GM21360 (cell line): Measurements from ENCODE around the gene HOMER2.
"Not testable (repeated sequence)": the region's sequence is repeated elsewhere in the genome, so short reads cannot be mapped to it uniquely, and the experiment has no call there.

Source experiments
- ATAC-seq: cut with Tn5 transposase; IDR thresholded peaks from one replicate; pipeline ENCODE4 v1.9.1; 2021; ENCODE audit warnings: mild to moderate bottlenecking, moderate library complexity; ENCODE audit not compliant: unreplicated experiment

HOMER2 gene

GRCh38 chr15:82952158-82953081 is at the start of gene HOMER2:
Gene HOMER2, minus strand, starts transcription at chr15:82952720. Its CDS starts 185 bp downstream, at chr15:82952535.
- no peak for ATAC-seq

GRCh38 chr15:83000672-83001031 is 48.1 kb upstream of the HOMER2 start:
- not testable (repeated sequence) for ATAC-seq

DNA sequence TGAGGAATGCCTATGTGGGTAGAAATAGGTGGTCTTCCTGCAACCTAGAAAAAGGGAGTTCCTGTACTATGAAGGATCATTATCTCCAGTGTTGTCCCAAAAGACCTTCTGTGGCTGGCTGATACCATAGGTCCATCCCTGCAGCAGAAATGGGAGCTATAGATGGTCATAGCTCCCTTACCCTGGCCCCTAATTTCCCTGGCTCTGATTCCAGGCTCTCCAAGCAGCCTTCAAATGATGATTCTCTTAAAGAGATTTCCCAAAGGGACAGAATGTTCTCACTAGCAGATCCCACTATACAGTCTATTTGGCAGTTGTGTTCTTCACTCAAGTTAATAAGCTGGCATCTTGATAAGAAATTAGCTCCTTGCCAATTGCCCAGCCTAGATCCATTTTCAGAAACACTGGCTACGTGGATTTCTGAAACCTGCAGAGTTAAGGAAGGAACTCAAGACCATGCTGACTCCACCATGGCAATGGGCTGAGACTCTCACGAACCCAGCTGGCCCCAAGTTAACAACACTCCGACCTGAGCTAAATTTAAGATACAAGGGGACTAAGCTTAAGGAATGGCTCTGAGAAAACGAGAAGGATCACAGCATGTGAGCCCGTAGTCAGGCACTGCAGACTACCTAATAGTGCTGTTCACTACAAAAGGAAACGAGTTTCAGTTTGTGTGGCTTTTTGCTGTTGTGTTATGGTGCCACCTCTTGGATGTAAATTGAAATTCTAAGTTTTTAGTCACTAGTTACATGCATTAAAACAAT is 47.6 kb upstream of the HOMER2 start:
- no peak for ATAC-seq

- ATAC-seq, result no peak
Measured at GRCh38 chr15:82999426-82999825, 46.9 kb upstream of the HOMER2 start.

GRCh38 chr15:82995938-82996337 is 43.4 kb upstream of the HOMER2 start:
- ATAC-seq, result no peak

DNA sequence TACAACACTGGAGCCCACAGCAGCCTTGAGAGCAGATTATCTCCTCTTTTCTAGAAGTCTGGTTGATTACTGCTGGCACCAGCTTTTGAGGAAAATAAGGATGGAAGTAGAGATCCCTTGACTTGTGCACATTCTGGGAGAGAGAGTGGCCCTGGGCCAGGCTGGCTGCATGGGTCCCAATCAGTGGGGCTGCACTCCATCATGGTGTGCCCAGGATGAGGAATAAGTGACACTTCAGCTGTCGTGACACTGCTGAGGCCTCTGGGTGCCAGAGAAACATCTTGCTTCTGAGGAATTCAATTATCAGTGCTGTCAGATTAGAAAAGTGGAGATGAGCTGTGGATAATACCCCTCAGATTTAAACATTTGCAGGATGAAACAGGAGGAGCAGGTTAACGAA is 42.6 kb upstream of the HOMER2 start:
- ATAC-seq, result no peak

DNA sequence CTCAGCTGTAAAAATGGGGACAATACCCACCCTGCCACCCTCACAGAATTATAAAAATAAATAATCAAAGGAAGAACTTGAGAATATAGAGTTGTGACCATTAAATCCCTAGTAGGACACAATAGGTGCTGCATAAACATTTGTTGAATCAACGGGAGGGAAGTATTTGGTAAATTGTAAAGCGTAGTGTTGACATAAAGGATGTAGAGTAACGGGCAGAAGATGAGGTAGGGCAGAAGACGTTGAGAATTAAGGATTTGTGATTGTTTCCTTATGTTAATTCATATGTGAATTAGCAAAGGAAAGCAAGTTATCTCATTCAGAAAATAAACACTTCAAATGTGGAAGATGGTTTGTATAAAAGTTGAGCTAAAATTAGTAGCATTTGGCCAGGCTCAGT is 40.6 kb upstream of the HOMER2 start:
- ATAC-seq, result no peak

GRCh38 chr15:82992436-82992998 is 40.0 kb upstream of the HOMER2 start:
- ATAC-seq, result no peak

- ATAC-seq, result peak; percentile 28
Measured at GRCh38 chr15:82986442-82986780, 33.9 kb upstream of the HOMER2 start.

DNA sequence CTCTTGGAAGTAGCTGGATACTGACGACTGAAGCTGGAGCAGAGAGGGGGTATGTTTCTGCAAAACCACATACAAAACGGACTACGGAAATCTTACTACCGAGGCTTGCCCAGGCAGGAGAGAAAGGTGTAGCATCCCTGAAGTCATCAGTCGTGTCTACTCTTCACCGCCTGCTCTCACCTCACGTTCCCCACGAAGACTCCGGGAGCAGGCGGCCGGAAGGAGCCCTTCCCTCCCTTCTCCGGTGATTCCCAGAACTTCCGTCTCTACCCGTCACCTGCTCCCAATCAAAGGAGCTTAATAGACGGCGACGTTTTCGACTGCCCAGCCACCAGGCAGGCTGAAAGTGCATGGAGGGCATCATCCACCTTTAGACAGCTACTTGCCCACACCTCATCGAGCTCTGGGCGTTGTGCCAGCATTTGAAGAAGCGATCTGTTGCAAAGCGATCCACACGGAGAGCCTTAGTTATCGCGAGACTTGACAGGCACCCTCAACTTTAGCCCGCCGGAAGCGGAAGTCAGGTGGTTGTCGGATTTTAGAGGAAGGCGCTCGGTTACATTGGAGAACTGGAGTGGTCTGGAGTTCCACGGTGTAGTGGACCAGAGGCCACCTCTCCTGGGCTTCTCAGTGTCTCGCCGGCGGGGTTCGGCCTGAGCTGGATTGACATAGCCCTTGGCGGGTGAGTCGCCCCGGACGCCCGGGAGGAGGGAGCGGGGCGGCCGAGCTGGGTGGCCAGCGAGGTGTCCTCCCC is 33.3 kb upstream of the HOMER2 start, which contains the start of gene RAMAC:
Gene RAMAC (plus strand): TSS at position 523 of the 754 bp plus-strand sequence. CDS start 2,809 bp downstream, outside the sequence.
- peak; percentile 94 for ATAC-seq

- no peak for ATAC-seq
Measured at GRCh38 chr15:82980981-82981380, 28.5 kb upstream of the HOMER2 start.

DNA sequence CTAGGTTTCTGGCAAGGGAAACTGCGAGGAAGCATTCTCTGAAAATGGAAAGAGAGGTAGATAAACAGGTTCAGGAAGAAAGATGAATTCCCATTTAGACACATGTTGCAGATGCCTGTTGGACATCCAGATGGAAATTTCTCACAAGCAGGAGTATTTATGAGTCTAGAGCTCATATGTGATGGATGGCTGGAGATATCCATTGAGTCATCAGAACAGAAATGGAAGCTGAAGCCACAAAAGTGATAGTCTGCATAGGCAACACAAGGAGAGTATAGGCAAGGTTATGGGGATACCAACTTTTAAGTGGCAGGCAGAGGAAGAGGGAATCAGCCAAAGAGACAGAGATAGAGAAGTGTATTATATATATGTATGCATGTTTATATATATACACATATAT is 27.2 kb upstream of the HOMER2 start:
- no peak for ATAC-seq

DNA sequence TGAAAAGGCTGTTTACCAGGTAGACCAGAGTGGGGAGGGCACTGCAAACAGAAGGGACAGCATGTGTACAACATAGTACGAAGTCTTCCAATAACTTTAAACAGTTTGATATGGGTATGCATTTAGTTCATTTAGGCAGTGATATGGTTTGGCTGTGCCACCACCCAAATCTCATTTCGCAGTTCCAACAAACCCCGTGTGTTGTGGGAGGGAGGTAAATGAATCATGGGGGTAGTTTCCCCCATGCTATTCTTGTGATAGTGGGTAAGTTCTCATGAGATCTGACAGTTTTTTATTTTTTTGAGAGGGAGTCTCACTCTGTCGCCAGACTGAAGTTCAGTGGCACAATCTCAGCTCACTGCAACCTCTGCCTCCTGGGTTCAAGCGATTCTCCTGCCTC is 25.9 kb upstream of the HOMER2 start:
- ATAC-seq, result no peak

DNA sequence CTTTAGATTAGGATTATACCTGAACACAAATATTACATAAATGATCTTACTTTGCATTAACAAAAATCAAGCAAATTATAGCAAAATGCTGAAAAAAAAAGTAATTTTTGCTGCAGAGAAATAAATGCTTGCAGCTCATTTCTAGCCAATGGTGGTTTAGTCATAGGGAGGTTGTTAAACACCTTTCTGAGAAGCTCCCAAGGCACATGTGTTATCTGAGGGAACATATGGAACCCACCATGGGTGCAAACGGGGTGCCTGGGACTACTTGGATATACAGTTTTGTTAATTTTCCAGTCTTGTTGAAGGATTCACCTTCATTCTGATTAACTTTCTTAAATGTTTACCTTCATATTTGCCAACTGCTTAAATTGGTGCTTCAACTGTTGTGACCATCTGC is 24.6 kb upstream of the HOMER2 start:
- no peak for ATAC-seq

DNA sequence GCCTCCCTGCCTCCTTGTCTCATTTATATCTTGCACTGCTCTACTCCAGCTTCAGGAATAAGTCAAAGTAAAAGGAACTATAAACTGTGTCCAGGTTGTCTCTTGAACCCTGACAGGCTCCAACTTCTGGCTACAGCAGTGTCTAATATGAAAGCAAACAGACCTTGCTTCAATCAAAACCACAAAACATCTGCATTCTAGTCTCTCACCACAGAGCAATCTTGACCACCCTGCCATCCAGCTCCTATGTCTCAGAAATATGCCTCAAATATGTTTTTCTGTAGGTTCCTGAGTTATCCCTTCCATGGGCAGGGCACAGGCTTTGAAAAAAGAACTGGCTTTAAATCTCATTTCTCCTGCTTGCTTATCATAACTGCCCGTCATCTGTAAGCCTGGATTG is 20.5 kb upstream of the HOMER2 start:
- no peak for ATAC-seq

GRCh38 chr15:82971218-82971984 is 18.9 kb upstream of the HOMER2 start:
- ATAC-seq, result no peak

DNA sequence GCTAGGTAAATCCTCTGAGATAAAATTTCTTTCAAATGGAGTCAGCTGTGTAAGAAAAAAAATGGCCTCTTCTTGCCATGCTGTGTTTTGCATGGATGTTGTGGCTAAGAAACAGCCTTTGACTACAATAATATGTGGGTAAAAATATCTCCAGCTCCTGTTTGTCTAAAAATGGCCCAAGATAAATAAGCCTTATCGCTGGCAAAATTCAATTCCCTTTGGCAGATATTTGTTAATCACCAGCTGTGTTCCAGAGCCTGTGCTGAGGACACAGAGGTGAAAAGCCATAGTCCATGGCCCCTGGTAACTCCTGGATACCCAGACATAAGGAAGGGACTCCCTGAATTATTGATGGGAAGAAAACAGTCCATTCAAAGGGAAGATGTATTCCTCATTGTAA is 18.2 kb upstream of the HOMER2 start:
- no peak for ATAC-seq

GRCh38 chr15:82970078-82970686 is 17.7 kb upstream of the HOMER2 start:
- no peak for ATAC-seq

- no peak for ATAC-seq
Measured at GRCh38 chr15:82969353-82969752, 16.8 kb upstream of the HOMER2 start.

DNA sequence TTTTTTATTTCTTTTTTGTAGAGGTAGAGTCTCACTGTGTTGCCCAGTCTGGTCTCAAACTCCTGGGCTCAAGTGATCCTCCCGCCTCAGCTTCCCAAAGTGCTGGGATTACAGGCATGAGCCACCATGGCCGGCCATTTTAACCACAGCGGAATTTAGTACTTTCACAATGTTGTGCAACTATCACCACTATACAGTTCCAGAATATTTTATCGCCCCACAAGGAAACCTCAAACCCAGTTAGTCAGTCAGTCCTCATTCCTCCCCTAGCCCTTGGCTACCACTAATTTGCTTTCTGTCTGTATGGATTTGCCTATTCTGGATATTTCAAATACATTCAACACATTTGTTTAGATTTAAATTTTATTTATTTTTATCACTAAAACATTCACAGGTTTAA is 15.5 kb upstream of the HOMER2 start:
- ATAC-seq, result no peak
